ENCODE measurements around the gene EML1. TPM values are rescaled to one million over a fixed set of nuclear protein-coding genes. Genes with fewer than 3 reads are reported as not detected.

Gene EML1
- total RNA-seq, 2 donors from 2014 or later = 28.3 to 30.2 TPM

DNA sequence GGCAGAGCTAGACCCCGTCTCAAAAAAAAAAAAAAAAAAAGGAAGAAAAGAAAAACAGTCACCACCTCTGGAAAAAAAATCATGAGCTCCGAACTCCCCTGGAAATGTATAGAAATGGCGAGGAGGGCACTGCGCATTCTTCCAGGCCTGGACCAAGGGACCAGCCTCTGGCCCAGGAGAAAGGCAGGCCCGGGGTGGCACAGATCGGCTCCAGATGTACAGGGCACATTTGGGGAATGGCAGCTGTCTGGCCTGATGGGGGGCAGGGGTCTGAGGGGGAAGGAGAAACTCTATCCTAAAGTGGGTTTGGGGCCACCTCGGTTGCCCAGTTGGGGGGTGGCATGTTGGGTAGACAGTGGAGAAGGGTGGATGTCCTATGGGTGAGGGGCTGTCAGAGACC lies 46.0 kb upstream of the EML1 start:
- Histone ChIP-seq H3K9me3 (no peaks in the 10 kb centered on the region), H3K4me1 (peaks cover 0 to 72% of the 10 kb centered on the region in 2 donors), H3K27me3 (no peaks in the 10 kb centered on the region), H3K36me3 (no peaks in the 10 kb centered on the region), H3K27ac (peak overlapping the region; percentile 26 to 55), H3K4me3 (no peak overlapping the region)
- no peak for DNase-seq (ENCODE audit: low spot score)
- TF ChIP-seq, protein P1, sequence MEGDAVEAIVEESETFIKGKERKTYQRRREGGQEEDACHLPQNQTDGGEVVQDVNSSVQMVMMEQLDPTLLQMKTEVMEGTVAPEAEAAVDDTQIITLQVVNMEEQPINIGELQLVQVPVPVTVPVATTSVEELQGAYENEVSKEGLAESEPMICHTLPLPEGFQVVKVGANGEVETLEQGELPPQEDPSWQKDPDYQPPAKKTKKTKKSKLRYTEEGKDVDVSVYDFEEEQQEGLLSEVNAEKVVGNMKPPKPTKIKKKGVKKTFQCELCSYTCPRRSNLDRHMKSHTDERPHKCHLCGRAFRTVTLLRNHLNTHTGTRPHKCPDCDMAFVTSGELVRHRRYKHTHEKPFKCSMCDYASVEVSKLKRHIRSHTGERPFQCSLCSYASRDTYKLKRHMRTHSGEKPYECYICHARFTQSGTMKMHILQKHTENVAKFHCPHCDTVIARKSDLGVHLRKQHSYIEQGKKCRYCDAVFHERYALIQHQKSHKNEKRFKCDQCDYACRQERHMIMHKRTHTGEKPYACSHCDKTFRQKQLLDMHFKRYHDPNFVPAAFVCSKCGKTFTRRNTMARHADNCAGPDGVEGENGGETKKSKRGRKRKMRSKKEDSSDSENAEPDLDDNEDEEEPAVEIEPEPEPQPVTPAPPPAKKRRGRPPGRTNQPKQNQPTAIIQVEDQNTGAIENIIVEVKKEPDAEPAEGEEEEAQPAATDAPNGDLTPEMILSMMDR (IDR thresholded peaks at IDR 0.05) = no peak

DNA sequence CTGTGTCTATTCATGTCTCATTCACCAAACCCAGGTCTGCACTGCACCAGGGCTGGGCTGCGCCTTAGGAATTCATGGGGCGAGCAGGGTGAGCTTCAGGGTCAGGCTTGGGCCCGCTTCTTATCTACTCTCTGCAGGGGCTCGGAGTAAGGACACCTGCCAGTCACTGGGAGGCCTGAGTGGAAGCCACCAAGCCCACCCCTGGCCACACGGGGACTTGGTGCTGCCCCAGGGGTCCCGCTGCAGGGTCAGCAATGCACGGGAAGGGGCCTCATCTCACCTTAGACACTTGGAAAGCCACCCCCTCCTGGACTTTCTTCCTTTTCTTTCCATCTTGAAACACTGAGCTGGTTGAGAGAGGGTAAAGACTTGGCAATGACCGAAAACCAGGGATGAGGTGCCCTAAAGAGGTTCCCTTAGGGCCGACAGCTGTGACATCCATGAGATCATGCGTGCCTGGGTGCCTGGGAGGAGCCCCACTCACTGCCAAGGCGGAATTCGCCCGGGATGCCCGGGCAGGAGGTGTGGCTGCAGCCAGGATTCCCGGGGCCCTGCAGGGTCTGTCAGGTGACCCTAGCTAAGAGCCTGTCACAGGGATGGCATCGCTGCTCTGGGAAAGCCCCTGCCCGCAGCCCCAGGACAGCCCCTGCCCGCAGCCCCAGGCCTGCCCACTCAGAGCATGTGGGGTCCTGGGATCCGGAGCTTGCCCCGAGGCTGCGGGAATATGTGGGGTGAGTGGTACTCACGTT lies 45.5 kb upstream of the EML1 start:
- DNase-seq (ENCODE audit: low spot score) = no peak
- TF ChIP-seq, protein P1 (IDR thresholded peaks at IDR 0.05) = no peak
- Histone ChIP-seq H3K27ac (peak overlapping the region; percentile 26 to 55), H3K4me1 (peaks cover 0 to 75% of the 10 kb centered on the region in 2 donors), H3K4me3 (no peak overlapping the region), H3K27me3 (no peaks in the 10 kb centered on the region), H3K9me3 (no peaks in the 10 kb centered on the region), H3K36me3 (no peaks in the 10 kb centered on the region)

GRCh38 chr14:99748529-99748928 lies 44.7 kb upstream of the EML1 start:
- Histone ChIP-seq H3K9me3 (no peaks in the 10 kb centered on the region), H3K4me3 (no peak overlapping the region), H3K36me3 (no peaks in the 10 kb centered on the region), H3K27me3 (no peaks in the 10 kb centered on the region), H3K27ac (no peak overlapping the region), H3K4me1 (peaks cover 0 to 82% of the 10 kb centered on the region in 2 donors)
- TF ChIP-seq, protein P1 (IDR thresholded peaks at IDR 0.05) = no peak
- DNase-seq (ENCODE audit: low spot score) = no peak

DNA sequence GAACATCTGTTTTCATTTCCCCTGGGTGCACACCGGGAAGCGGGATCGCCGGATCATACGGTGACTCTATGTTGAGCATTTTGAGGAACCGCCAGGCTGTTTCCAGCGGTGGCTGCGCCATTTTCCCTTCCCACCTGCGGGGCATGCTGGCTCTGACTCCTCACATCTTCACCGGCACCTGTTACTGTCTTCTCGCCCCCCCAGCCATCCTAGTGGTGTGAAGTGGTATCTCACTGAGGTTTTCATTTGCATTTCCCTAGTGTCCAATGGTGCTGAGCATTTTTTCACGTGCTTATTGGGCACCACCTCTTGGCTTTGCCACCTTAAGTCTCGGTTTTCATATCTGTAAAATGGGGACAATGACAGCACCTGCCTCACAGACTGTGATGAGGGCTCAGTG lies 44.1 kb upstream of the EML1 start:
- Histone ChIP-seq H3K36me3 (no peaks in the 10 kb centered on the region), H3K27me3 (no peaks in the 10 kb centered on the region), H3K4me3 (no peak overlapping the region), H3K9me3 (no peaks in the 10 kb centered on the region), H3K27ac (no peak overlapping the region), H3K4me1 (peaks cover 0 to 87% of the 10 kb centered on the region in 2 donors)
- no peak for DNase-seq (ENCODE audit: low spot score)
- TF ChIP-seq, protein P1 (IDR thresholded peaks at IDR 0.05) = no peak

DNA sequence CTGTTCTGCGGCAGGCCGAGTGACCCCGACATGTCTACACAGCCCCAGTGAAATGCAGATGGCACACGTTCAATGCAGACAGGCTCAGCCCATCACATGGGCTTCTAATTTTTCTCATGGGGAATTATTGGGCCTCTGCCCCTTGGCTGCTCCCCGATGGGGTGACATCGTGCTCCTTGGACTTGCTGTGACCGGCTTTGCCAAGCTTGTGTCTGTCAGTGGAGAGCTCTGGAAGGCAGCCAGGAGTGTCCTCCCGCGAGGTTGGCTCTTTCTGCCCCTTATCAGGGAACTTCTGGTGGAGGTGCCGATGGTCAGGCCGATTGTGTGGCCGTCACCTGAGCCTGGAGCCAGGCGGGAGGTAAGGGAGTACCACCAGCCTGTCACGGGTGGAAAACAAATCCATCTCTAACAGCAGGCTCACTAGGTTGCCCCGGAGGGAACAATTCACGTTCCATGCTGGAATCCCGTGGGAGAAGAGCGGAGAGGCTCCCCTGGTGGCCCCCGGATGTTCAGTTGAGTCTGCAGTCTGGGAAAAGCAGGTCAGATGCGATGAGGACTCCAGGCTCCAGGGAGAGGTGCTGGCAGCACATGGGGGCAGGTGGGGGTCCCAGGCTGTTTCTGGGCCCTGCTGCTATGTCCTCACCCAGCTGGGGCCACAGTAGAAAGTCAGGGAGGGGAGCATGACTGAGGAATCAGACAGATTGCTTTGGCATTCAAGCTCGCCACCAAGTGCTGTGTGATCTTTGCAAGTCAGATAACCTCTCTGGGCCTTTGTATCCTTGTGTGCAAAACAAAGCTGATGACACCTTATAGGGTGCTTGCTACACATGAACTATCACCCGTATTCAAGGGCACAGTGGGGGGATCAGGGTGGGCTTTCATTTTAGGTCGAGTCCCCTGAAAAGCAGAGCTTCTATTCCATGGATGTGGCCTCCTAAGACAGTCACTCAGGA lies 43.2 kb upstream of the EML1 start:
- Histone ChIP-seq H3K4me1 (peaks cover 0 to 94% of the 10 kb centered on the region in 2 donors), H3K27me3 (no peaks in the 10 kb centered on the region), H3K9me3 (no peaks in the 10 kb centered on the region), H3K4me3 (no peak overlapping the region), H3K27ac (peak overlapping the region in 1 of 2 donors; percentile 15), H3K36me3 (no peaks in the 10 kb centered on the region)
- no peak for DNase-seq (ENCODE audit: low spot score)
- TF ChIP-seq, protein P1 (IDR thresholded peaks at IDR 0.05) = no peak
